Esophagus muscularis mucosa (tissue), 4 donors: ENCODE measurements around the gene GPR68. TPM values are rescaled to one million over a fixed set of nuclear protein-coding genes. Genes with fewer than 3 reads are reported as not detected.
A peak's percentile ranks its signal among the peaks of the same experiment; 100 is the strongest.

ENCODE experiments used
- DNase-seq: peaks from one replicate; pipeline ENCODE4 v3.0.0-alpha.2; 2017; ENCODE audit errors: extremely low spot score
- H3K27ac ChIP-seq, 4 donors: fragments of 200-600 bp; sonication (generic); replicated peaks in 1 of 4; 1 replicate in 3 of 4; 2 replicates in 1 of 4; pipeline ENCODE4 v1.5.1; 2016 to 2019; ENCODE audit warnings: mild to moderate bottlenecking in 1 of 4
- H3K27me3 ChIP-seq, 4 donors: fragments of 200-600 bp; sonication (generic); one replicate each; pipeline versions ENCODE4 v1.5.1 to v1.6.0; 2016 to 2019
- H3K36me3 ChIP-seq, 4 donors: fragments of 200-600 bp; sonication (generic); one replicate each; pipeline ENCODE4 v1.5.1; 2016 to 2019
- H3K4me1 ChIP-seq, 4 donors: fragments of 200-600 bp; sonication (generic); one replicate each; pipeline ENCODE4 v1.5.1; 2016 to 2019
- H3K4me3 ChIP-seq, 4 donors: fragments of 200-600 bp; sonication (generic); 1 replicate in 2 of 4; 2 replicates in 2 of 4; pipeline ENCODE4 v1.5.1; 2016 to 2019; ENCODE audit warnings: mild to moderate bottlenecking in 4 of 4, moderate library complexity in 1 of 4
- H3K9me3 ChIP-seq, 4 donors: fragments of 200-600 bp; sonication (generic); 1 replicate in 3 of 4; 2 replicates in 1 of 4; pipeline ENCODE4 v1.5.1; 2016 to 2019
- CTCF ChIP-seq, 3 experiments: fragments of 200-600 bp in 2 of 3; fragments of 450-650 bp in 1 of 3; sonication (generic) in 2 of 3; IDR thresholded peaks; one replicate each; pipeline ENCODE4 v1.5.1; 2017 to 2019; ENCODE audit warnings: antibody characterized with exemption in 3 of 3, mild to moderate bottlenecking in 2 of 3, moderate library complexity in 1 of 3
- EP300 ChIP-seq: sonication (generic); formaldehyde crosslinking; IDR thresholded peaks from one replicate; pipeline ENCODE4 v1.6.1; 2017; ENCODE audit warnings: antibody characterized with exemption
- POLR2A ChIP-seq: fragments of 450-650 bp; IDR thresholded peaks from one replicate; pipeline ENCODE4 v1.6.1; 2017; ENCODE audit warnings: antibody characterized with exemption, moderate library complexity, mild to moderate bottlenecking, low read depth
- POLR2AphosphoS5 ChIP-seq, 2 donors: sonication (generic); formaldehyde crosslinking; IDR thresholded peaks; one replicate each; pipeline ENCODE4 v1.6.1; 2017; ENCODE audit warnings: antibody characterized with exemption in 2 of 2
- WGBS: methylation state at CpG from one replicate; pipeline ENCODE4 v1.1.5; 2018; 5-methylcytosine and 5-hydroxymethylcytosine counted together
- intact Hi-C: fragments of 100-400 bp; cut with DNase I; formaldehyde crosslinking; loops from one replicate; pipeline ENCODE4 v1.15.1; 2023
- total RNA-seq, 4 donors: library from RNA; depleted of rRNA; stranded (reverse); fragments of >200 nt; gene quantifications; one replicate each; pipeline versions ENCODE4 v1.1.0 to v1.2.1, GENCODE V29; 2016

GPR68 gene
- total RNA-seq, 4 donors from 2014 or later: 1.3 to 9.1 (median 5.4) TPM

GRCh38 chr14:91264151-91265150 is 19.9 kb upstream of the GPR68 start:
- DNase-seq: no peak
- TF ChIP-seq POLR2AphosphoS5 (IDR thresholded peaks at IDR 0.05) (no peak), POLR2A (no peak), CTCF (IDR thresholded peaks at IDR 0.05) (no peak), EP300 (no peak)
- intact Hi-C loops: no loop called here
- H3K9me3 ChIP-seq: peaks cover 0 to 5% (median 0%) of the 10 kb centered on the region in 4 donors
- H3K4me1 ChIP-seq: peaks cover 4 to 23% (median 16%) of the 10 kb centered on the region in 4 donors
- peak overlapping the region; percentile 51 to 64 (median 53) for H3K4me3 ChIP-seq
- no peaks in the 10 kb centered on the region for H3K27me3 ChIP-seq
- H3K27ac ChIP-seq: peak overlapping the region in 1 of 4 donors; percentile 16
- 59% methylated on average over 13 of the region's 69 CpGs for WGBS
- H3K36me3 ChIP-seq: no peaks in the 10 kb centered on the region

GRCh38 chr14:91263329-91263728 is 18.8 kb upstream of the GPR68 start:
- WGBS: 93% methylated on average over 2 of the region's 2 CpGs
- Histone ChIP-seq H3K9me3 (peaks cover 0 to 5% (median 0%) of the 10 kb centered on the region in 4 donors), H3K27me3 (no peaks in the 10 kb centered on the region), H3K27ac (no peak overlapping the region), H3K4me3 (no peak overlapping the region), H3K4me1 (peaks cover 4 to 16% (median 12%) of the 10 kb centered on the region in 4 donors), H3K36me3 (no peaks in the 10 kb centered on the region)
- intact Hi-C loops: no loop called here
- no peak for TF ChIP-seq POLR2A
- no peak for TF ChIP-seq POLR2AphosphoS5 (IDR thresholded peaks at IDR 0.05)
- no peak for TF ChIP-seq EP300
- TF ChIP-seq CTCF (IDR thresholded peaks at IDR 0.05): no peak
- no peak for DNase-seq

- Histone ChIP-seq H3K9me3 (peaks cover 0 to 5% (median 0%) of the 10 kb centered on the region in 4 donors), H3K4me1 (peaks cover 4 to 26% (median 20%) of the 10 kb centered on the region in 4 donors), H3K36me3 (no peaks in the 10 kb centered on the region), H3K27ac (no peak overlapping the region), H3K27me3 (no peaks in the 10 kb centered on the region), H3K4me3 (no peak overlapping the region)
- WGBS: 91% methylated on average over 11 of the region's 11 CpGs
- TF ChIP-seq CTCF (IDR thresholded peaks at IDR 0.05): no peak
- no peak for TF ChIP-seq EP300
- TF ChIP-seq POLR2AphosphoS5 (IDR thresholded peaks at IDR 0.05): no peak
- TF ChIP-seq POLR2A: no peak
- intact Hi-C loops: no loop called here
- no peak for DNase-seq
These were observed 17.6 kb upstream of the GPR68 start for GRCh38 chr14:91261986-91262549.

GRCh38 chr14:91261115-91261514 is 16.6 kb upstream of the GPR68 start:
- H3K27ac ChIP-seq: no peak overlapping the region
- peaks cover 4 to 36% (median 29%) of the 10 kb centered on the region in 4 donors for H3K4me1 ChIP-seq
- intact Hi-C loops: no loop called here
- H3K9me3 ChIP-seq: peaks cover 0 to 5% (median 0%) of the 10 kb centered on the region in 4 donors
- H3K36me3 ChIP-seq: no peaks in the 10 kb centered on the region
- TF ChIP-seq POLR2AphosphoS5 (IDR thresholded peaks at IDR 0.05) (peak in 1 of 2 donors; percentile 9), POLR2A (no peak)
- no peak for DNase-seq
- H3K4me3 ChIP-seq: no peak overlapping the region
- WGBS: 99% methylated on average over 5 of the region's 5 CpGs
- H3K27me3 ChIP-seq: no peaks in the 10 kb centered on the region

GRCh38 chr14:91258876-91259275 is 14.4 kb upstream of the GPR68 start:
- WGBS: 95% methylated on average over 3 of the region's 3 CpGs
- Histone ChIP-seq H3K9me3 (peaks cover 0 to 5% (median 0%) of the 10 kb centered on the region in 4 donors), H3K4me3 (no peak overlapping the region), H3K4me1 (peaks cover 5 to 34% (median 31%) of the 10 kb centered on the region in 4 donors), H3K36me3 (no peaks in the 10 kb centered on the region), H3K27me3 (no peaks in the 10 kb centered on the region), H3K27ac (peak overlapping the region in 1 of 4 donors; percentile 72)
- DNase-seq: no peak
- intact Hi-C loops: no loop called here
- TF ChIP-seq POLR2A (no peak), EP300 (no peak), CTCF (IDR thresholded peaks at IDR 0.05) (no peak), POLR2AphosphoS5 (IDR thresholded peaks at IDR 0.05) (no peak)
